ENCODE results near the gene RAPGEF1. TPM values are rescaled to one million over a fixed set of nuclear protein-coding genes. Genes with fewer than 3 reads are reported as not detected.
"Not testable (repeated sequence)": the region's sequence is repeated elsewhere in the genome, so short reads cannot be mapped to it uniquely, and the experiment has no call there.

The RAPGEF1 gene
- polyA plus RNA-seq, 1 donor from 2014 or later = 23.6 TPM

DNA sequence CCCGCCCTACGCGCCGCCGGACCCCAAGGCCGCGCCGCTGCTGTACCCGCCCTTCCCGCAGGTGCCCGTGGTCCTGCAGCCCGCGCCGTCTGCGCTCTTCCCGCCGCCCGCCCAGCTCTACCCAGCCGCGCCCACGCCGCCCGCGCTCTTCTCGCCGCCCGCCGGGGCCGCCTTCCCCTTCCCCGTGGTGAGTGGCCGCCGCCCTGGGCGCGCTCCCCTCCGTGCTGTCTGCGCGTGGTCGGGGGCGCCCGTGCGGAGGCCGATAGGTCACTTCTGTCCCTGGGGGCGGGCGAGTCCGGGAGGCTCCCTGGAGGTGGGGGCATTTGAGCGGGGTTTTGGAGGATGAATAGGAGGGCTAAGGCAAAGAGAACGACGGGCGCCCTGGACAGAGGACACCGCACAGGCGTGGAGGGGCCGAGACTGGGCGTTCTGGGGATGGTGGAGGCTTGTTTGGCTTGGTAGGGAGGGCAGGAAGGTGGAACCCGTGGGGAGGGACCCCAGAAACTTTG is 185.0 kb downstream of the RAPGEF1 start:
- no peak overlapping the region for H2AFZ ChIP-seq (ENCODE audit: low read depth, low read length)
- H3K4me2 ChIP-seq (ENCODE audit: low read length) = no peak overlapping the region
- H3F3A ChIP-seq (ENCODE audit: insufficient read depth, low read length, poor library complexity, severe bottlenecking) = no peaks in the 10 kb centered on the region
- no peak overlapping the region for H3K27ac ChIP-seq (ENCODE audit: low read length)
- H3K9ac ChIP-seq (ENCODE audit: low read length) = no peak overlapping the region
- no peaks in the 10 kb centered on the region for H3K79me2 ChIP-seq (replicated peaks; ENCODE audit: insufficient read depth, low read length)
- H3K27me3 ChIP-seq (ENCODE audit: insufficient read depth, low read depth, low read length) = peaks cover 29% of the 10 kb centered on the region
- TF ChIP-seq TAF1 (IDR thresholded peaks at IDR 0.05; ENCODE audit: low read depth) (no peak), EP300 (conservative IDR thresholded peaks at IDR 0.05; ENCODE audit: poor library complexity, severe bottlenecking) (no peak)
- TF ChIP-seq, protein P1, sequence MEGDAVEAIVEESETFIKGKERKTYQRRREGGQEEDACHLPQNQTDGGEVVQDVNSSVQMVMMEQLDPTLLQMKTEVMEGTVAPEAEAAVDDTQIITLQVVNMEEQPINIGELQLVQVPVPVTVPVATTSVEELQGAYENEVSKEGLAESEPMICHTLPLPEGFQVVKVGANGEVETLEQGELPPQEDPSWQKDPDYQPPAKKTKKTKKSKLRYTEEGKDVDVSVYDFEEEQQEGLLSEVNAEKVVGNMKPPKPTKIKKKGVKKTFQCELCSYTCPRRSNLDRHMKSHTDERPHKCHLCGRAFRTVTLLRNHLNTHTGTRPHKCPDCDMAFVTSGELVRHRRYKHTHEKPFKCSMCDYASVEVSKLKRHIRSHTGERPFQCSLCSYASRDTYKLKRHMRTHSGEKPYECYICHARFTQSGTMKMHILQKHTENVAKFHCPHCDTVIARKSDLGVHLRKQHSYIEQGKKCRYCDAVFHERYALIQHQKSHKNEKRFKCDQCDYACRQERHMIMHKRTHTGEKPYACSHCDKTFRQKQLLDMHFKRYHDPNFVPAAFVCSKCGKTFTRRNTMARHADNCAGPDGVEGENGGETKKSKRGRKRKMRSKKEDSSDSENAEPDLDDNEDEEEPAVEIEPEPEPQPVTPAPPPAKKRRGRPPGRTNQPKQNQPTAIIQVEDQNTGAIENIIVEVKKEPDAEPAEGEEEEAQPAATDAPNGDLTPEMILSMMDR (IDR thresholded peaks at IDR 0.05; ENCODE audit: poor library complexity, severe bottlenecking) = no peak
- TF ChIP-seq, protein P2, sequence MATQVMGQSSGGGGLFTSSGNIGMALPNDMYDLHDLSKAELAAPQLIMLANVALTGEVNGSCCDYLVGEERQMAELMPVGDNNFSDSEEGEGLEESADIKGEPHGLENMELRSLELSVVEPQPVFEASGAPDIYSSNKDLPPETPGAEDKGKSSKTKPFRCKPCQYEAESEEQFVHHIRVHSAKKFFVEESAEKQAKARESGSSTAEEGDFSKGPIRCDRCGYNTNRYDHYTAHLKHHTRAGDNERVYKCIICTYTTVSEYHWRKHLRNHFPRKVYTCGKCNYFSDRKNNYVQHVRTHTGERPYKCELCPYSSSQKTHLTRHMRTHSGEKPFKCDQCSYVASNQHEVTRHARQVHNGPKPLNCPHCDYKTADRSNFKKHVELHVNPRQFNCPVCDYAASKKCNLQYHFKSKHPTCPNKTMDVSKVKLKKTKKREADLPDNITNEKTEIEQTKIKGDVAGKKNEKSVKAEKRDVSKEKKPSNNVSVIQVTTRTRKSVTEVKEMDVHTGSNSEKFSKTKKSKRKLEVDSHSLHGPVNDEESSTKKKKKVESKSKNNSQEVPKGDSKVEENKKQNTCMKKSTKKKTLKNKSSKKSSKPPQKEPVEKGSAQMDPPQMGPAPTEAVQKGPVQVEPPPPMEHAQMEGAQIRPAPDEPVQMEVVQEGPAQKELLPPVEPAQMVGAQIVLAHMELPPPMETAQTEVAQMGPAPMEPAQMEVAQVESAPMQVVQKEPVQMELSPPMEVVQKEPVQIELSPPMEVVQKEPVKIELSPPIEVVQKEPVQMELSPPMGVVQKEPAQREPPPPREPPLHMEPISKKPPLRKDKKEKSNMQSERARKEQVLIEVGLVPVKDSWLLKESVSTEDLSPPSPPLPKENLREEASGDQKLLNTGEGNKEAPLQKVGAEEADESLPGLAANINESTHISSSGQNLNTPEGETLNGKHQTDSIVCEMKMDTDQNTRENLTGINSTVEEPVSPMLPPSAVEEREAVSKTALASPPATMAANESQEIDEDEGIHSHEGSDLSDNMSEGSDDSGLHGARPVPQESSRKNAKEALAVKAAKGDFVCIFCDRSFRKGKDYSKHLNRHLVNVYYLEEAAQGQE (IDR thresholded peaks at IDR 0.05; ENCODE audit: borderline replicate concordance) = no peak
- no peaks in the 10 kb centered on the region for H4K20me1 ChIP-seq (ENCODE audit: insufficient read depth)
- no peak overlapping the region for H3K4me3 ChIP-seq (ENCODE audit: low read length)
- peaks cover 5% of the 10 kb centered on the region for H3K9me3 ChIP-seq (ENCODE audit: low read length)
- no peaks in the 10 kb centered on the region for H3K9me2 ChIP-seq (ENCODE audit: insufficient read depth, low read length)
- H3K36me3 ChIP-seq (ENCODE audit: insufficient read depth, low read length) = no peaks in the 10 kb centered on the region

DNA sequence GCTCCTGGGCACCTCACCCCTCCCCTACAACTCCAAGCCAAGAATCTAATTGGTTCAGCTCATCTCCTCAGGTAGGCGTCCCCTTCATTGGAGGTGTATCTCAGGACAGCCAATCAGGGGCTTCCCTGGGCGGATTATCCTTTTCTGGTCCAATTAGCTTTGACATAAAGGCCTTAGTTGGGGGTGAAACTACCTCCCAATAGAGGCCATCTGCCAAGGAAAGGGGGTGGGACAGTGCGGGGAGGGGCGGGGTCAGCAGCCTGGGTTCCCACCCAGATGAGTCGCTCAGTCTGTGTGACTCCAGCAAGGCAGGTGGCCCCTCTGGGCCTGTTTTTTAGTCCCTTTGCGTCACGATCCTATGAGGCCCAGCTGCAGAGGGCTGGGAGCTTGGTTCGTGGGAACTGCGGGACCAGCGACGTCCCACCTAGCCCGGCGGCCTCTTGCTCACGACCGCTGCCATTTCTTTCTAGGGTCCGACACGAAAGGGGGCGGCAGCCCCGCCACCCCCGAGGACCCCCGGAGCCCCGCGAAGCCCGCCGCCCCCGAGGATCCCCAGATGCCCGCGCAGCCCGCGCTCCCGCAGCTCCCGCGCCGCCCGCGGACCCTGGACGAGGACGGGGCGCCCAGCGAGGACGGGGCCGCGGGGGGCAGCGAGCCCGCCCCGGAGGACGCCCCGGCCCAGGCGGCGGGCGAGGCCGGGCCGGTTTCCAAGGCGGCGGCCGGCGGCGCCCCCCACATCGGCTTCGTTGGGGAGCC is 185.6 kb downstream of the RAPGEF1 start:
- Histone ChIP-seq H3K9me2 (ENCODE audit: insufficient read depth, low read length) (no peaks in the 10 kb centered on the region), H3K27me3 (ENCODE audit: insufficient read depth, low read depth, low read length) (peaks cover 29% of the 10 kb centered on the region), H2AFZ (ENCODE audit: low read depth, low read length) (no peak overlapping the region), H3K4me2 (ENCODE audit: low read length) (no peak overlapping the region), H3K27ac (ENCODE audit: low read length) (no peak overlapping the region), H3K4me3 (ENCODE audit: low read length) (no peak overlapping the region), H3F3A (ENCODE audit: insufficient read depth, low read length, poor library complexity, severe bottlenecking) (no peaks in the 10 kb centered on the region), H3K36me3 (ENCODE audit: insufficient read depth, low read length) (no peaks in the 10 kb centered on the region), H3K9me3 (ENCODE audit: low read length) (peaks cover 5% of the 10 kb centered on the region), H4K20me1 (ENCODE audit: insufficient read depth) (no peaks in the 10 kb centered on the region), H3K9ac (ENCODE audit: low read length) (no peak overlapping the region), H3K79me2 (replicated peaks; ENCODE audit: insufficient read depth, low read length) (no peaks in the 10 kb centered on the region)
- TF ChIP-seq POLR2AphosphoS5 (IDR thresholded peaks at IDR 0.05) = no peak
- TF ChIP-seq MXI1 (conservative IDR thresholded peaks at IDR 0.05; ENCODE audit: poor library complexity, severe bottlenecking) = no peak
- no peak for TF ChIP-seq RAD21 (conservative IDR thresholded peaks at IDR 0.05)

DNA sequence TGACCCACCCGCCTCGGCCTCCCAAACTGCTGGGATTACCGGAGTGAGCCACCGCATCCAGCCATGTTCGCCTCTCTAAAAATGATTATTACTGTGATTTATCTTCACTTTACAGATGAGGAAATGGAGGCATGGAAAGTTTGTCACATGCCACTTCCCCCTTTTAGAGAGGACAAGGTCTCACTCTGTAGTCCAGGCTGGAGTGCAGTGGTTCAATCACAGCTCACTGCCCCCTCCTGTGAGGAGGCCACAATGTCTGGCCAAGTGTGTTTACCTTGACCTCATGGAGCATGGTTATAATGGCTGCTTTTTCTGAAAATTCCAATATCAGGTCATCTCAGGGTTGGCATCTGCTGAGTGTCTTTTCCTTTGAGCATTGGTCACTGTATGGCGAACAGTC is 187.8 kb downstream of the RAPGEF1 start:
- peaks cover 37% of the 10 kb centered on the region for H3K27me3 ChIP-seq (ENCODE audit: insufficient read depth, low read depth, low read length)
- H3K4me2 ChIP-seq (ENCODE audit: low read length) = no peak overlapping the region
- H3K9me2 ChIP-seq (ENCODE audit: insufficient read depth, low read length) = no peaks in the 10 kb centered on the region
- H3K4me3 ChIP-seq (ENCODE audit: low read length) = no peak overlapping the region
- peaks cover 5% of the 10 kb centered on the region for H3K9me3 ChIP-seq (ENCODE audit: low read length)
- no peak for TF ChIP-seq MXI1 (conservative IDR thresholded peaks at IDR 0.05; ENCODE audit: poor library complexity, severe bottlenecking)
- no peak for TF ChIP-seq EZH2 (IDR thresholded peaks at IDR 0.05; ENCODE audit: borderline replicate concordance, insufficient read depth, low read length, poor library complexity, severe bottlenecking)
- TF ChIP-seq POLR2AphosphoS5 (IDR thresholded peaks at IDR 0.05) = no peak
- no peaks in the 10 kb centered on the region for H3F3A ChIP-seq (ENCODE audit: insufficient read depth, low read length, poor library complexity, severe bottlenecking)
- H3K9ac ChIP-seq (ENCODE audit: low read length) = no peak overlapping the region
- H3K27ac ChIP-seq (ENCODE audit: low read length) = no peak overlapping the region
- H4K20me1 ChIP-seq (ENCODE audit: insufficient read depth) = no peaks in the 10 kb centered on the region
- no peaks in the 10 kb centered on the region for H3K79me2 ChIP-seq (replicated peaks; ENCODE audit: insufficient read depth, low read length)
- H3K36me3 ChIP-seq (ENCODE audit: insufficient read depth, low read length) = no peaks in the 10 kb centered on the region
- no peak overlapping the region for H2AFZ ChIP-seq (ENCODE audit: low read depth, low read length)

DNA sequence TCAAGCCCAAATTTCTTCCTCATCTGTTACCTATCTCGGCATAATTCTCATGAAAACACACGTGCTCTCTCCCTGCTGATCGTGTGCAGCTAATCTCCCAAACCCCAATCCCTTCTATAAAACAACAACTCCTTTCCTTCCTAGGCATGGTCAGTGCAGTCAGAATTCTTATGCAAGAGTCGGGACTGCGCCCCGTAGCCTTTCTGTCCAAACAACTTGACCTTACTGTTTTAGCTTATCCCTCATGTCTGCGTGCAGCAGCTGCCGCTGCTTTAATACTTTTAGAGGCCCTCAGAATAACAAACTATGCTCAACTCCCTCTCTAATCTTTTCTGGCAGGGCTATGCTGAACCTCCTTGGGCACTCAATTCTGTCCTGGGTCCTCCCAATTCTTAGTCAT is 189.4 kb downstream of the RAPGEF1 start:
- H3K27ac ChIP-seq (ENCODE audit: low read length); H3K9ac ChIP-seq (ENCODE audit: low read length); H3K4me2 ChIP-seq (ENCODE audit: low read length); H3K9me2 ChIP-seq (ENCODE audit: insufficient read depth, low read length); H3K36me3 ChIP-seq (ENCODE audit: insufficient read depth, low read length); H3K4me3 ChIP-seq (ENCODE audit: low read length); H3K9me3 ChIP-seq (ENCODE audit: low read length); H4K20me1 ChIP-seq (ENCODE audit: insufficient read depth); H2AFZ ChIP-seq (ENCODE audit: low read depth, low read length); H3K79me2 ChIP-seq (replicated peaks; ENCODE audit: insufficient read depth, low read length); H3F3A ChIP-seq (ENCODE audit: insufficient read depth, low read length, poor library complexity, severe bottlenecking): not testable (repeated sequence)
- peaks cover 44% of the 10 kb centered on the region for H3K27me3 ChIP-seq (ENCODE audit: insufficient read depth, low read depth, low read length)

DNA sequence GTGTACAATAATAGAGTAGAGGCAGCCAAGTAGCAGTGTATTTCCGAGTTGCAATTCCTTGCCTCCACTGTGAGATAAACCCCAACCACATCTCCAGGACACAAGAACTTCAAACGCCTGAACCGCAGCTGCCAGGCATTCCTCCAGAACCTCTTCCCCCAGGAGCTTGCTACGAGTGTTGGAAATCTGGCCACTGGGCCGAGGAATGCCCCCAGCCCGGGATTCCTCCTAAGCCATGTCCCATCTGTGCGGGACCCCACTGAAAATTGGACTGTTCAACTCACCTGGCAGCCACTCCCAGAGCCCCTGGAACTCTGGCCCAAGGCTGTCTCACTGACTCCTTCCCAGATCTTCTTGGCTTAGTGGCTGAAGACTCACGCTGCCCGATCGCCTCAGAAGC is 190.7 kb downstream of the RAPGEF1 start:
- not testable (repeated sequence) for H3K4me3 ChIP-seq (ENCODE audit: low read length); H3K79me2 ChIP-seq (replicated peaks; ENCODE audit: insufficient read depth, low read length); H2AFZ ChIP-seq (ENCODE audit: low read depth, low read length); H3K4me2 ChIP-seq (ENCODE audit: low read length); H3K9ac ChIP-seq (ENCODE audit: low read length); H3K9me2 ChIP-seq (ENCODE audit: insufficient read depth, low read length); H3K36me3 ChIP-seq (ENCODE audit: insufficient read depth, low read length); H4K20me1 ChIP-seq (ENCODE audit: insufficient read depth); H3F3A ChIP-seq (ENCODE audit: insufficient read depth, low read length, poor library complexity, severe bottlenecking); H3K27ac ChIP-seq (ENCODE audit: low read length)
- Histone ChIP-seq H3K9me3 (ENCODE audit: low read length) (peaks cover 12% of the 10 kb centered on the region), H3K27me3 (ENCODE audit: insufficient read depth, low read depth, low read length) (peaks cover 48% of the 10 kb centered on the region)
